Endothelial cell of umbilical vein (primary cell): ENCODE data around the gene KIAA1755. TPM values are rescaled to one million over a fixed set of nuclear protein-coding genes. Genes with fewer than 3 reads are reported as not detected.

Source experiments
- BruUV-seq: library from RNA; stranded (reverse); fragments of 400-500 nt; replicated peaks from 2 replicates; lab custom pipeline; 2021; lab: Mats Ljungman, UMichigan
- CTCF ChIA-PET: fragments of 300-600, 350-600 bp; sonication (Branson Sonifier 250); formaldehyde crosslinking; loops from one replicate; lab custom pipeline; 2021; ENCODE audit warnings: antibody characterized with exemption, inconsistent platforms; lab: Charles Lee
- POLR2A ChIA-PET: fragments of 300-600, 350-600 bp; sonication (Branson Sonifier 250); formaldehyde crosslinking; loops from one replicate; lab custom pipeline; 2021; ENCODE audit warnings: antibody characterized with exemption, inconsistent platforms; lab: Charles Lee
- DNase-seq: peaks from one replicate; pipeline ENCODE4 v3.0.0-alpha.2; 2011; ENCODE audit warnings: low read depth, low spot score
- FAIRE-seq: peaks from 2 replicates; lab custom pipeline; 2011; peaks lifted over from hg19 to GRCh38; lab: Jason Lieb, UNC
- H2AFZ ChIP-seq: 2 replicates; pipeline ENCODE4 v1.6.0; 2012; ENCODE audit warnings: low read depth, low read length, control low read depth, inconsistent platforms
- H3K27ac ChIP-seq: 2 replicates; pipeline ENCODE4 v1.5.1; 2011; ENCODE audit warnings: low read depth, mild to moderate bottlenecking, control low read depth, low read length, moderate library complexity; ENCODE audit not compliant: insufficient read depth
- H3K27me3 ChIP-seq, 2 experiments: 2 replicates each; pipeline versions ENCODE4 v1.6.0 to v1.6.1; 2011; ENCODE audit warnings: low read length in 2 of 2, mixed read lengths in 1 of 2; ENCODE audit not compliant: control insufficient read depth in 2 of 2, insufficient read depth in 2 of 2
- H3K36me3 ChIP-seq, 2 experiments: 2 replicates in 1 of 2; 3 replicates in 1 of 2; pipeline ENCODE4 v1.5.1; 2011; ENCODE audit warnings: low read length in 2 of 2, mild to moderate bottlenecking in 1 of 2, moderate library complexity in 1 of 2; ENCODE audit not compliant: control insufficient read depth in 2 of 2, insufficient read depth in 2 of 2; ENCODE audit errors: extremely low read depth in 1 of 2
- H3K4me1 ChIP-seq: 3 replicates; pipeline ENCODE4 v1.5.1; 2011; ENCODE audit warnings: mild to moderate bottlenecking, low read length; ENCODE audit not compliant: control insufficient read depth, insufficient read depth; ENCODE audit errors: extremely low read depth
- H3K4me2 ChIP-seq: 2 replicates; pipeline ENCODE4 v1.6.1; 2011; ENCODE audit warnings: low read length, control low read depth, mixed read lengths; ENCODE audit not compliant: insufficient read depth
- H3K4me3 ChIP-seq, 3 experiments: fragments of 200-600 bp in 1 of 3; sonication (generic), shearing (Covaris generic) in 1 of 3; replicated peaks in 1 of 3; 2 replicates each; pipeline ENCODE4 v1.5.1; 2011 to 2016; ENCODE audit warnings: control low read depth in 3 of 3, low read length in 3 of 3, mild to moderate bottlenecking in 2 of 3, inconsistent platforms in 1 of 3, low read depth in 1 of 3, moderate library complexity in 1 of 3; ENCODE audit not compliant: insufficient read depth in 1 of 3
- H3K79me2 ChIP-seq: 2 replicates; pipeline ENCODE4 v1.6.0; 2012; ENCODE audit warnings: low read length, inconsistent platforms; ENCODE audit not compliant: control insufficient read depth, insufficient read depth
- H3K9ac ChIP-seq: replicated peaks from 2 replicates; pipeline ENCODE3; 2011; ENCODE audit warnings: low read length, control low read depth; ENCODE audit not compliant: insufficient read depth; ENCODE audit errors: extremely low read depth
- H3K9me1 ChIP-seq: replicated peaks from 3 replicates; pipeline ENCODE4 v1.6.0; 2011; ENCODE audit warnings: mild to moderate bottlenecking, low read length; ENCODE audit not compliant: control insufficient read depth, insufficient read depth; ENCODE audit errors: extremely low read depth
- H3K9me3 ChIP-seq: replicated peaks from 2 replicates; pipeline ENCODE4 v1.5.1; 2012; ENCODE audit warnings: low read length, inconsistent platforms; ENCODE audit not compliant: control insufficient read depth, insufficient read depth
- H4K20me1 ChIP-seq: replicated peaks from 2 replicates; pipeline ENCODE3; 2011; ENCODE audit warnings: mild to moderate bottlenecking, low read length; ENCODE audit not compliant: control insufficient read depth, insufficient read depth; ENCODE audit errors: extremely low read depth
- CTCF ChIP-seq, 2 donors: IDR thresholded peaks; 1 replicate in 1 of 2; 2 replicates in 1 of 2; pipeline ENCODE4 v1.5.1; 2011; ENCODE audit warnings: low read length in 2 of 2, mild to moderate bottlenecking in 2 of 2, moderate library complexity in 2 of 2, control low read depth in 1 of 2, inconsistent platforms in 1 of 2, low read depth in 1 of 2; ENCODE audit not compliant: insufficient read depth in 1 of 2; ENCODE audit errors: extremely low read depth in 1 of 2
- EZH2 ChIP-seq: IDR thresholded peaks from 2 replicates; pipeline ENCODE4 v1.6.1; 2012; ENCODE audit warnings: borderline replicate concordance, low read depth, mild to moderate bottlenecking, moderate library complexity, low read length, inconsistent platforms; ENCODE audit not compliant: severe bottlenecking
- FOS ChIP-seq: IDR thresholded peaks from 2 replicates; pipeline ENCODE4 v1.6.1; 2011; ENCODE audit warnings: mild to moderate bottlenecking, low read length, moderate library complexity, borderline replicate concordance; ENCODE audit not compliant: insufficient read depth
- GATA2 ChIP-seq: IDR thresholded peaks from 2 replicates; pipeline ENCODE4 v1.7.0; 2011; ENCODE audit warnings: low read depth, mild to moderate bottlenecking, moderate library complexity, mixed read lengths, low read length; ENCODE audit not compliant: insufficient read length, insufficient read depth
- JUN ChIP-seq: IDR thresholded peaks from 2 replicates; pipeline ENCODE4 v1.6.1; 2011; ENCODE audit warnings: borderline replicate concordance, low read depth; ENCODE audit not compliant: insufficient read length, insufficient read depth
- MAX ChIP-seq: IDR thresholded peaks from 2 replicates; pipeline ENCODE4 v1.6.1; 2011; ENCODE audit not compliant: insufficient read depth, insufficient read length
- MYC ChIP-seq: IDR thresholded peaks from one replicate; pipeline ENCODE4 v1.6.1; 2011; ENCODE audit warnings: mild to moderate bottlenecking, low read depth, low read length
- POLR2A ChIP-seq: IDR thresholded peaks from 2 replicates; pipeline ENCODE4 v1.6.1; 2012; ENCODE audit warnings: low read depth, mild to moderate bottlenecking, control low read depth, low read length
- POLR2AphosphoS5 ChIP-seq: IDR thresholded peaks from 2 replicates; pipeline ENCODE4 v1.6.1; 2012; ENCODE audit warnings: low read depth, mild to moderate bottlenecking, control low read depth, low read length, moderate library complexity; ENCODE audit not compliant: insufficient read depth
- dilution Hi-C: fragments of 300-500 bp; cut with MboI; formaldehyde crosslinking; loops from one replicate; pipeline ENCODE4 v1.15.0; 2019; ENCODE audit warnings: low sequenced_read_pairs; ENCODE audit not compliant: extremely low pct_ligation_motif_present
- intact Hi-C: fragments of 100-400 bp; cut with micrococcal nuclease; formaldehyde crosslinking; loops from one replicate; pipeline ENCODE4 v1.10.0; 2022
- polyA plus RNA-seq, 4 experiments: library from polyadenylated mRNA; depleted of rRNA in 3 of 4; stranded (reverse) in 3 of 4; unstranded in 1 of 4; fragments of >200 nt; gene quantifications; 2 replicates each; pipeline versions ENCODE4 v1.2.1 to v1.2.3, GENCODE V29; 2011 to 2012; ENCODE audit warnings: missing spikeins in 1 of 4
- total RNA-seq: library from RNA; stranded (reverse); gene quantifications from 2 replicates; pipeline ENCODE4 v1.2.3, GENCODE V29; 2021

KIAA1755 gene
- total and polyA plus RNA-seq, 2 donors (not counting 3 experiments of a cell fraction or from before 2014, with no cell fraction given), result 0.36 to 0.51 TPM

- Histone ChIP-seq H4K20me1 (no peaks in the 10 kb centered on the region), H3K27me3 (no peaks in the 10 kb centered on the region), H3K27ac (no peak overlapping the region), H3K79me2 (no peaks in the 10 kb centered on the region), H3K9me1 (no peaks in the 10 kb centered on the region), H3K4me1 (peaks cover 13% of the 10 kb centered on the region), H3K9me3 (no peaks in the 10 kb centered on the region), H3K4me2 (peak overlapping the region; percentile 12), H3K9ac (no peak overlapping the region), H2AFZ (peak overlapping the region; percentile 30), H3K4me3 (no peak overlapping the region), H3K36me3 (no peaks in the 10 kb centered on the region)
- CTCF ChIA-PET, result interaction anchor here (0.6 to 9.5 kb wide), 75 partner anchors 8 to 952 kb away, joined by 3 to 156 read pairs (median 5); partner anchors contain the start of genes BPI, TGM2 and VSTM2L
- BruUV-seq, result no TSS peak
- peak; percentile 60 for DNase-seq
- POLR2A ChIA-PET, result no interaction called here
- TF ChIP-seq CTCF (IDR thresholded peaks at IDR 0.05; ENCODE audit: extremely low read depth in 1 of 2, insufficient read depth in 1 of 2, low read depth in 1 of 2, low read length in 2 of 2) (peak; percentile 94 to 97), POLR2AphosphoS5 (peak; percentile 33), FOS (no peak)
- dilution Hi-C loops (no loop called here), intact Hi-C loops (loop anchor here (1.0 to 5.0 kb wide), 8 partner anchors 53 to 657 kb away; no protein-coding TSS in a partner anchor)
- FAIRE-seq, result peak; percentile 90
Observed at GRCh38 chr20:38221119-38221589, 39.4 kb downstream of the KIAA1755 start.

- H3K79me2 ChIP-seq, result no peaks in the 10 kb centered on the region
- FAIRE-seq (no peak), DNase-seq (no peak)
- no peaks in the 10 kb centered on the region for H3K9me1 ChIP-seq
- intact Hi-C loops, result loop anchor here (1.0 to 5.0 kb wide), 8 partner anchors 52 to 656 kb away; no protein-coding TSS in a partner anchor
- H3K4me3 ChIP-seq, result no peak overlapping the region
- no peaks in the 10 kb centered on the region for H3K27me3 ChIP-seq
- TF ChIP-seq CTCF (IDR thresholded peaks at IDR 0.05; ENCODE audit: extremely low read depth in 1 of 2, insufficient read depth in 1 of 2, low read depth in 1 of 2, low read length in 2 of 2) (no peak), JUN (no peak), FOS (no peak), POLR2A (no peak), MYC (no peak), POLR2AphosphoS5 (no peak), GATA2 (no peak), MAX (no peak), EZH2 (no peak)
- no peak overlapping the region for H3K9ac ChIP-seq
- no peak overlapping the region for H3K27ac ChIP-seq
- CTCF ChIA-PET, result interaction anchor here (0.6 to 9.5 kb wide), 65 partner anchors 10 to 658 kb away, joined by 3 to 156 read pairs (median 6); partner anchors contain the start of genes BPI, TGM2 and VSTM2L
- peak overlapping the region; percentile 12 for H3K4me2 ChIP-seq
- no peaks in the 10 kb centered on the region for H3K9me3 ChIP-seq
- POLR2A ChIA-PET, result no interaction called here
- H2AFZ ChIP-seq, result peak overlapping the region; percentile 30
- peaks cover 13% of the 10 kb centered on the region for H3K4me1 ChIP-seq
- no peaks in the 10 kb centered on the region for H4K20me1 ChIP-seq
- dilution Hi-C loops, result no loop called here
- no TSS peak for BruUV-seq
- no peaks in the 10 kb centered on the region for H3K36me3 ChIP-seq
Observed at GRCh38 chr20:38220587-38221118, 39.9 kb downstream of the KIAA1755 start.
